LNCAP (cell line): ENCODE data around the gene TMPRSS6.

Source experiments
- TF ChIP-seq, protein P1 (sequence below): fragments of 450-650 bp; IDR thresholded peaks from 2 replicates; pipeline ENCODE4 v1.5.1; 2017; ENCODE audit warnings: mild to moderate bottlenecking

The TMPRSS6 gene

DNA sequence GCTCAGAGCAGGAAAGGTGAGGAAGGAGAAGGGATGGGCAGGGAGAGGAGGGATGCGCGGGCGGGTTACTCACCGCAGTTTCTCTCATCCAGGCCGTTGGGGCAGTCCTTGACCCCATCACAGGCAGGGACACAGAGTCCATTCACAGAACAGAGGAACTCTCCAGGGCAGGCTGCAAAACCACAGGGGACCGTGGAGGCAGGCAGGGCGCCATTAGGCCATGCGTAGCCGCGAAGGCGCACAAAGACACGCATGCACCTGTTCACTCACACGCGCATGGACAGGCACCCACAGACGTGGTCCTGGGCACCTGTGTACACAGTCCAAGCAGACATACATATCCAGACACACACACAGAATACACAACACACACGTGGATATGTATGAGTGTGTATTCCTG lies 35.0 kb downstream of the TMPRSS6 start:
- TF ChIP-seq, protein P1, sequence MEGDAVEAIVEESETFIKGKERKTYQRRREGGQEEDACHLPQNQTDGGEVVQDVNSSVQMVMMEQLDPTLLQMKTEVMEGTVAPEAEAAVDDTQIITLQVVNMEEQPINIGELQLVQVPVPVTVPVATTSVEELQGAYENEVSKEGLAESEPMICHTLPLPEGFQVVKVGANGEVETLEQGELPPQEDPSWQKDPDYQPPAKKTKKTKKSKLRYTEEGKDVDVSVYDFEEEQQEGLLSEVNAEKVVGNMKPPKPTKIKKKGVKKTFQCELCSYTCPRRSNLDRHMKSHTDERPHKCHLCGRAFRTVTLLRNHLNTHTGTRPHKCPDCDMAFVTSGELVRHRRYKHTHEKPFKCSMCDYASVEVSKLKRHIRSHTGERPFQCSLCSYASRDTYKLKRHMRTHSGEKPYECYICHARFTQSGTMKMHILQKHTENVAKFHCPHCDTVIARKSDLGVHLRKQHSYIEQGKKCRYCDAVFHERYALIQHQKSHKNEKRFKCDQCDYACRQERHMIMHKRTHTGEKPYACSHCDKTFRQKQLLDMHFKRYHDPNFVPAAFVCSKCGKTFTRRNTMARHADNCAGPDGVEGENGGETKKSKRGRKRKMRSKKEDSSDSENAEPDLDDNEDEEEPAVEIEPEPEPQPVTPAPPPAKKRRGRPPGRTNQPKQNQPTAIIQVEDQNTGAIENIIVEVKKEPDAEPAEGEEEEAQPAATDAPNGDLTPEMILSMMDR: no peak

DNA sequence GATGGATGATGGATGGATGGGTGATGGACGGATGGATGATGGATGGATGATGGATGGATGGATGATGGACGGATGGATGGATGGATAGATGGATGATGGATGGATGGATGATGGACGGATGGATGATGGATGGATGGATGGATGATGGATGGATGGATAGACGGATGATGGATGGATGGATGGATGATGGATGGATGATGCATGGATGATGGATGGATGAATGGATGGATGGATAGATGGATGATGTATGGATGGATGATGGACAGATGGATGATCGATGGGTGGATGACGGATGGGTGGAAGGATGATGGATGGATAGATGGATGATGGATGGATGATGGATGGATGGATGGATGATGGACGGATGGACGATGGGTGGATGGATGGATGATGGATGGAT lies 36.8 kb downstream of the TMPRSS6 start:
- TF ChIP-seq, protein P1: no peak

DNA sequence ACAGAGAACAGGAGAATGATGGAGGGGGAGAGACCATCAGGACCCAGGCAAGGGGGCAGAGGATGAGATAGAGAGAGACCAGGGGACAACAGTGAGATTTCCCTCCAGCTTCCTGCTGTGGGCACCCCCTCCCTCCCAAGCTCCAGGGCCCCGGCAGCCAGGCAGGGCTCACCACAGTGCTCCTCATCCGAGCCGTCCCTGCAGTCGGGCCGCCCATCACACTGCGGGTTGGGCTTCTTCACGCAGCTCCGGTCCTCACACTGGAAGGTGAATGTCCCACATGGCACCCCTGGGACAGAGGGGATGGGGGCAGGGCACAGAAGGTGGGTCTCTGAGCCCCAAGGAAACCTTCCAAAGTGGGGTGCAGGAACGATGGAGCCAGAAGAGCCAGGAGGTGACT lies 38.8 kb downstream of the TMPRSS6 start:
- TF ChIP-seq, protein P1: no peak

DNA sequence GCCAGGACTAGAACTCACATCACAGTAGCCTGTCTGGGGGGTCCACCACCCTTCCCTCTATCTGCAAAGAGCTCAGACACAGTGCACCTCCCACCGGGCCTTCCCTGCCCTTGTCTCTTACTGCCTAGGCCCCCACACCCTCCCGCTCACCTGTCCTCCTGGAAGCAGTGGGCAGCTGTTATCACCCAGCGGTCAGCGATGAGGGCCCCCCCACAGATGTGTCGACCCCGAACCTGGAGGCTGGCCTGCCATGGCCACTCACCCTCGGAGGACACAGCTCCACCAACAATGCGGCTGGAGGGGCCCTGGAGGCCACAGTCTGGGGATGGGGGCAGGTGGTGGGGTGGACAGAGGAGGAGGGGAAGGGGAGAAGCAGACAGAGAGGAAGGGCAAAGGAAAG lies 39.2 kb downstream of the TMPRSS6 start:
- TF ChIP-seq, protein P1: no peak

DNA sequence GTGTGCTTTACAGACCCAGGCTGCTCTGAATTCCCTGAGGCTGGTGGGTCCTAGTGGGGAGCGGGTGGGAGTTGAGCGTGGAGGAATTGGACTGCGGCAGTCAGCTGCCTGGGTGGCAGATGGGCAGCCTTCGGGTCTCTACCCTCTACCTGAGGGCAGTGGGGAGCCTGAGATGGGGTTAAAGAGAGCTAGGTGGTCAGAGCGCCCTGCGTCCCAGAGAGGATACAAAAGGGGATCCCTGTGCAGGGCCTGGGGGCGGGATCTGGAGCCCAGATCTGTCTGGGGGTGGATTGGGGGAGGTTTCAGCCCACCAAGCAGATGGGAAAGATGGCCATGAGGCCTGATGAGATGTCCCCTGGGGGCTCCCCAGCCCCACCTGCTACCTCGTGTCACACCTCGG lies 39.8 kb downstream of the TMPRSS6 start:
- TF ChIP-seq, protein P1: no peak

DNA sequence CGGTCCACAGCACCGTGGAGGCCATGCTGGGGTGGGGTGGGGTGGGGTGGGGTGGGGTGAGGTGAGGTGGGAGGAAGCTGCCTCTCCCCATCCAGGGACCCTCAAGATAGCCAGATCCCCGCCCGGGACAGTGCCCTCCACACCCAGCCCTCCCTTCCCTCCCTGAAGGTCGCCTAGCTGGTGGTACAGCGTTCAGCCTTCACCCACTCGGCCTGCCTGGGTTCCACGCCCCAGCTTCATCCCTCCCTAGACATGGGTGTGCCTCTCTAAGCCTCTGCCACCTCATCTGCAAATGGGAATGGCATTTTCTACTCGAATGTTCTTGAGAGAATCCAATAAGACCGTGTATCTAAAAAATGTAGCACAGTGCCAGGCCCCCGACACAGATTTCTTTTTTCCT lies 40.2 kb downstream of the TMPRSS6 start:
- TF ChIP-seq, protein P1: no peak

DNA sequence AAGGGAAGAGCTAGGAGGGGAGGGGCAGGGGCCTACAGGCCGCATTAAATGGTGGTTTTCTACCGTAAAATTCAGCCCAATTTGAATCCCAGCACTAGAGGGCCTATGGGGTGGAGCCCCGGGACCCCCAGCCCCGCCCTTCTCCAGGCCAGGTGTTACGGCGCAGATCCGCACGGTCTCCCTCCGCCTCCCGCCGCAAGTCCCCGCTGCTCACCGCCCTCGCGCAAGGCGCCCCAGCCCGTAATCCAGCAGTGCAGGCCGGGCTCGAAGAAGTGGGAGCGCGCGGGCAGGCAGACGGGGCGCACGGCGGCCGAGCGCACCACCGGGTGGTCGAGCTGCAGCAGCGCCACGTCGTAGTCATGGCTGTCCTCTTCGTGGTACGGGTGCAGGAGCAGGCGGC lies 40.7 kb downstream of the TMPRSS6 start:
- TF ChIP-seq, protein P1: no peak

DNA sequence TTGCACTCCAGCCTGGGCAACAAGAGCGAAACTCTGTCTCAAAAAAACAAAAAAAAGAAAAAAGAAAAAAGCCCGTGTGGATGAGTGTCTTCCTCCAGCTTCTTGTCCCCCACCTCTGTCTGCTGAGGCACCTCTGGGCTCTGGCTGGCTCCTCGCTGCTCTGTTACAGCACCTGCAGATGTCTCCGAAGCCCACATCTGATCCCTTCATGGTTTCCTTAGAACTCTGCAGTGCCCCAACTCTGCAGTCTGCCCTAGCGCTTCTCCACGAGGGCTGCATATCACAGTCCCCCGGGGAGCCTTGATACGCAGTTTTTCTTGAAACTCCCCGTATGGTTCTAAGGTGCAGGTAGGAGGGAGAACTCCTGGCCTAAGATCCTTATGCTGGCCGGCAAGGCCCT lies 42.1 kb downstream of the TMPRSS6 start:
- TF ChIP-seq, protein P1: no peak
